Left ventricle myocardium inferior (tissue), 1 donor: ENCODE measurements around the gene CFAP74. TPM values are rescaled to one million over a fixed set of nuclear protein-coding genes. Genes with fewer than 3 reads are reported as not detected.

Source experiments
- DNase-seq: peaks from one replicate; pipeline ENCODE4 v3.0.0-alpha.2; 2020
- H3K27ac ChIP-seq: fragments of 200-600 bp; replicated peaks from 2 replicates; pipeline ENCODE4 v1.8.0; 2021
- H3K27me3 ChIP-seq: fragments of 200-600 bp; 2 replicates; pipeline ENCODE4 v1.8.0; 2021; ENCODE audit warnings: low read depth
- H3K36me3 ChIP-seq: fragments of 200-600 bp; 2 replicates; pipeline ENCODE4 v1.8.0; 2021
- H3K4me1 ChIP-seq: fragments of 200-600 bp; 2 replicates; pipeline ENCODE4 v1.8.0; 2021
- H3K4me3 ChIP-seq: fragments of 200-600 bp; 2 replicates; pipeline ENCODE4 v1.8.0; 2021; ENCODE audit warnings: mild to moderate bottlenecking, moderate library complexity
- H3K9me3 ChIP-seq: fragments of 200-600 bp; replicated peaks from 2 replicates; pipeline ENCODE4 v1.8.0; 2021
- CTCF ChIP-seq: fragments of 200-600 bp; IDR thresholded peaks from 2 replicates; pipeline ENCODE4 v1.8.0; 2021; ENCODE audit warnings: antibody characterized with exemption, mild to moderate bottlenecking, borderline replicate concordance
- intact Hi-C: fragments of 100-400 bp; cut with micrococcal nuclease; formaldehyde crosslinking; loops from one replicate; pipeline ENCODE4 v1.11.0; 2022
- total RNA-seq: library from RNA; stranded (reverse); fragmentation: NEBNext Ultra II Directional; extraction: Animal tissue kit (Norgen Biotek cat#: 25700); gene quantifications from one replicate; pipeline ENCODE4 v1.2.1, GENCODE V29; 2021
- donor health status: DM: no; HTN: yes; CAD: no; lungs with severe emphysema.

Gene CFAP74
- total RNA-seq, 1 donor from 2014 or later = not detected

GRCh38 chr1:2009101-2010053 is 5.8 kb upstream of the CFAP74 start:
- H3K36me3 ChIP-seq = no peaks in the 10 kb centered on the region
- H3K4me1 ChIP-seq = no peaks in the 10 kb centered on the region
- no peak for TF ChIP-seq CTCF
- peaks cover 99% of the 10 kb centered on the region for H3K27me3 ChIP-seq
- DNase-seq = no peak
- intact Hi-C loops = no loop called here
- H3K4me3 ChIP-seq = no peak overlapping the region
- no peak overlapping the region for H3K27ac ChIP-seq
- no peaks in the 10 kb centered on the region for H3K9me3 ChIP-seq

GRCh38 chr1:2004856-2005255 is 1.3 kb upstream of the CFAP74 start:
- DNase-seq = no peak
- intact Hi-C loops = no loop called here
- Histone ChIP-seq H3K4me1 (peaks cover 6% of the 10 kb centered on the region), H3K4me3 (no peak overlapping the region), H3K27me3 (peaks cover 100% of the 10 kb centered on the region), H3K36me3 (no peaks in the 10 kb centered on the region), H3K9me3 (no peaks in the 10 kb centered on the region), H3K27ac (no peak overlapping the region)
- TF ChIP-seq CTCF = no peak

GRCh38 chr1:2001773-2002411 is 1.7 kb downstream of the CFAP74 start:
- no peaks in the 10 kb centered on the region for H3K36me3 ChIP-seq
- H3K9me3 ChIP-seq = no peaks in the 10 kb centered on the region
- no peak for DNase-seq
- H3K4me1 ChIP-seq = peaks cover 6% of the 10 kb centered on the region
- no peak for TF ChIP-seq CTCF
- no peak overlapping the region for H3K27ac ChIP-seq
- peaks cover 98% of the 10 kb centered on the region for H3K27me3 ChIP-seq
- intact Hi-C loops = no loop called here
- no peak overlapping the region for H3K4me3 ChIP-seq

- DNase-seq = no peak
- Histone ChIP-seq H3K4me3 (no peak overlapping the region), H3K4me1 (peaks cover 6% of the 10 kb centered on the region), H3K27ac (no peak overlapping the region), H3K27me3 (peaks cover 88% of the 10 kb centered on the region), H3K9me3 (no peaks in the 10 kb centered on the region), H3K36me3 (no peaks in the 10 kb centered on the region)
- TF ChIP-seq CTCF = no peak
- intact Hi-C loops = no loop called here
Measured at GRCh38 chr1:2000850-2001249, 2.7 kb downstream of the CFAP74 start.

GRCh38 chr1:2000432-2000831 is 3.2 kb downstream of the CFAP74 start:
- intact Hi-C loops = no loop called here
- DNase-seq = no peak
- Histone ChIP-seq H3K36me3 (no peaks in the 10 kb centered on the region), H3K27ac (no peak overlapping the region), H3K9me3 (no peaks in the 10 kb centered on the region), H3K4me1 (peaks cover 6% of the 10 kb centered on the region), H3K4me3 (no peak overlapping the region), H3K27me3 (peaks cover 84% of the 10 kb centered on the region)
- TF ChIP-seq CTCF = no peak
